NCI-H446 treated with DMSO at 0.1 percent for 48 hours (cell line): ENCODE data around the gene SLC5A10.
"Not testable (repeated sequence)": the region's sequence is repeated elsewhere in the genome, so short reads cannot be mapped to it uniquely, and the experiment has no call there.

ENCODE experiments used
- DNase-seq: peaks from one replicate; lab custom pipeline; 2025; lab: John Stamatoyannopoulos, UW

Gene SLC5A10

DNA sequence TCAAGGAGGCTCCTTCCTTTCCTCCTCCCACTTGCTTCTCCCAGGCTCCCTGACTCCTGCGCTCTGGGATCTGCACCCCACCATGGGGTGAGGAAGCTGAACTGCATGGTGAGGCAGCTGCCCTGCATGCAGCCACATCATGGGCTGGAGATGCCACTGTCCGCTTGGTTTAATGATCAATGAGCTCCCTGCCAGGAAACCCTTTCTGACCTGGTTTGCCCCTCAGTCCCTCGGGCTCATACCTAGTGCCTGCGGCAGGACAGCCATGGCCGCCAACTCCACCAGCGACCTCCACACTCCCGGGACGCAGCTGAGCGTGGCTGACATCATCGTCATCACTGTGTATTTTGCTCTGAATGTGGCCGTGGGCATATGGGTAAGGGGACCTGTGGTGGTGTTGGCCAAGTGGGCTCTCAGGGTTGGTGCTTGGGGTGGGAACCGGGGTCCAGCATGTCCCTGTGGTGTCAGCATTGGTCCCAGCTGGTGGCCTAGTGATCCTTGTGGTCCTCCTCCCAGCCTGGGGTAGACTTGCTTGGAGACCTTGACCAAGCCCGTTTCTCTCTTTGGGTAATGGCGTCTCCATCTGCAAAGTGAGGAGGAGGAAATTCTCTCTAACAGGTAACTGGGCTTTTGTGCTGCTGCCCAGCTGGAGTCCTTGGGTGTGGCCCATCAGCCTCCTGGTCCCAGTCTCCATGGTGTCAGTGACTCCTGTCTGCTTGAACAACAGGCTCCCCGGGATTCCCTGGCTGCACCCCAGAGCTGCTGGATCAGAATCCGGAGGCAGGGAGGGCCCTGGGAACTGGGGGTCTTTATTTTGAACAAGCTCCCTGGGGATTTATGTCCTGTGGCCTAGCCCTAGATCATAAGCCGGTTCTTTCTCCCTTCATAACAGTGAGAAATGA, at the start of gene SLC5A10:
TSS of gene SLC5A10 (plus strand) at position 225 of the 902 bp plus-strand sequence. CDS start at position 266, 41 bp downstream.
- DNase-seq: no peak

DNA sequence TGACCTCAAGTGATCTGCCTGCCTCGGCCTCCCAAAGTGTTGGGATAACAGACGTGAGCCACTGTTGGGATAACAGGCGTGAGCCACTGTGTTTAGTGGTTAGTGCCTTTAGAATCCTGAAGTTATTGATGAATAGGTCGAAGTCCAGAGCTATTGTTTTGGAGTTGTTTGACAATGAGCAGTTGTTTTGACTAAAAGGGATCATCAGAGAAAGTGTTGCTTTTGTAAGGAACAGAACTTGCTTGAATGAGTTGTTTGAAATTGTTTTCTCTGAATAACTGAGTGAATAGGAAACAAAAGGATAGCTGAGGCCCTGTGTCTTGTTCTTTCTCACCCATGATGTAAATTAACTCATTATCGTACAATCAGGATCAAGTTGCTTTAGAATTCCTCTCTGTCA, 47.5 kb upstream of the SLC5A10 start:
- DNase-seq: no peak

DNA sequence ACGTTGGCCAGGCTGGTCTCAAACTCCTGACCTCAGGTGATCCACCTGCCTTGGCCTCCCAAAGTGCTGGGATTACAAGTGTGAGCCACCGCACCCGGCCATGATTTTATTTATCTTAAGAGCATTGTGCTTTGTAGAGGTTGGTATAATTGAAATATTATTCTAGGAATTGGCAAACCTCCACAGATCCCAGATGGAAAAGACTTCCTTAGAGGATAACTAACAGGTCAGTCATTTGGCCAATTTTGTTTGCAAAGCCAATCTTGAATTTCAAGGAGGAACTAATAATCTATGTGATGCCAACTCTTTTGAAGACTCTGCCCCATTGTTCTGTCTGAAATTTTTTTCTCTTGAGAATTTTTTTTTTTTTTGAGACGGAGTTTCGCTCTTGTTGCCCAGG, 46.7 kb upstream of the SLC5A10 start:
- no peak for DNase-seq

DNA sequence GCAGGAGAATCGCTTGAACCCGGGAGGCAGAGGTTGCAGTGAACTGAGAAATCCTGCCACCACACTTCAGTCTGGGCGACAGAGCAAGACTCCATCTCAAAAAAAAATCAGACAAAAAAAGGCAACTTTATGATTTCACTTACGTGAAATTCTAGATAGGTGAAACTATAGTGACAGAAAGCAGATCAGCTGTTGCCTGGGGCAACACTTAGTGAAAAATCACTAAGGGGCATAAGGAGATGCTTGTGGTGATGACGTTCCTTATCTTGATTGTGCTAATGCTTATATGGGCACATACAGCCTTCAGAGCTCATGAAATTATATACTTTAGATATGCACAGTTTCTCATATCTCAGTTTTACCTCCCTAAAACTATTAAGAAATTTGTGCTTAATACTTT, 41.6 kb upstream of the SLC5A10 start:
- DNase-seq: no peak

DNA sequence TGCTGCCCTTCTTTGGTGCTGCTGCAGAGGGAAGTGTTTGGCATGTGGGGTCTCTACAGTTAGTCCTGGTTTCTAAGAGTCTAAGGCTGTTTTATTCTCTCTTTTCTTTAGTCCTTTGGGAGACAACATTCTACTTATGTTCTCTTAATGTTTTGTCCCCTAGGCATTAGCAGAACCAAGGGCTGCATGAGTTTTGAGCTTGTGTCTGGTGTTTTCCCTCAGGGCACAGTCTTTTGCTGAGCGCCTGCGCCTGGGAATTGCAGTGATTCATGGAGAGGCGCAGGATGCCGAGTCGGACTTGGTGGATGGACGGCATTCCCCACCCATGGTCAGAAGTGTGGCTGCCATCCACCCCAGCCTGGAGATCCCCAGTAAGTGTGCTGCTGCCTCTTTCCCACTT, 41.1 kb upstream of the SLC5A10 start:
- DNase-seq: no peak

DNA sequence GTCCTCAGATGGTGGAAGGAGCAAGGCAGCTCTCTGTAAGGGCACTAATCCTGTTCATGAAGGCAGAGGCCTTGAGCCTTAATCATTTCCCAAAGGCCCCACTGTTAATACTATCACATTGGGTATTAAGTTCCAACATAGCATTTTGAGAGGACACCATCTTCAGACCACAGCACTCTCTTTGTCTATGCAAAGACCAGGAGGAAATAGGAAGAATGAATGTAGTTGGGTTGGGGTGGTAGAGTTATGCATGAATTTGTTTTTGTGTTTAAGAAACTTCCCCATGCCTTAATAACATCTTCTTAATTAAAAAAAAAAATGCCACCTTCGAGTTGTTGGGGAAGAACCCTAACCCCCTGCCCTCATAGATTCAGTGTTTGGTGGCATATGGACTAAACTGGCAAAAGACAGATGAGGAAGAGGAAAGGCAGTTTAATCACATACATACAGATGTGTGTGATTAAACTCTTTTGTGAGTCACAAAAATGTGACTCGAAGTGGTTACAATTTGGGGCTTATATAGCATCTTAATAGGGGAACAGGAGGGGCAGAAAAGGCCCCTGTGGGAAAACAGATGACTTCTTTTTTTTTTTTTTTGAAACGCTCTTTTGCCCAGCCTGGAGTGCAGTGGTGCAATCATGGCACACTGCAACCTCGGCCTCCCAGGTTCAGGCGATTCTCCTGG, 35.0 kb upstream of the SLC5A10 start:
- DNase-seq: no peak

DNA sequence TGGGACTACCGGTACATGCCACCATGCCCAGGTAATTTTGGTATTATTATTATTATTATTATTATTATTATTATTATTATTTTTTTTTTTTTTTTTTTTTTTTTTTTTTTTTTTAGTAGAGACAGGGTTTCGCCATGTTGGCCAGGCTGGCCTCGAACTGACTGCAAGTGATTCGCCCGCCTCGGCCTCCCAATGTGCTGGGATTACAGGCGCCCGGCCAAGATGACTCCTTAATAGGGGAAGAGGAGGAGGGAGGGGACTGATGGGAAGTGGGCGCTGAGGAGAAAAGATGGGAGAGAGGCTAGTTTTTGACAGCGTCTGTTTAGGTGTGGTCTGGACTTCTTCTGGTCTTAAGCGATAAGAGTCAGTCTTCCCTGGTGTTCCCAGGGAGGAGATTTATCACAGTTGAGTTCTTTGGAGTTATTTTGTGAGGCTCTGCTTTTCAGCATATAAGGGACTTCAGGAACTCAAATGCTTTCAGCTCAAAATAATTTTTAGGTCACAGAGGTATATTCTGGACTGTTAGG, 34.4 kb upstream of the SLC5A10 start:
- no peak for DNase-seq

DNA sequence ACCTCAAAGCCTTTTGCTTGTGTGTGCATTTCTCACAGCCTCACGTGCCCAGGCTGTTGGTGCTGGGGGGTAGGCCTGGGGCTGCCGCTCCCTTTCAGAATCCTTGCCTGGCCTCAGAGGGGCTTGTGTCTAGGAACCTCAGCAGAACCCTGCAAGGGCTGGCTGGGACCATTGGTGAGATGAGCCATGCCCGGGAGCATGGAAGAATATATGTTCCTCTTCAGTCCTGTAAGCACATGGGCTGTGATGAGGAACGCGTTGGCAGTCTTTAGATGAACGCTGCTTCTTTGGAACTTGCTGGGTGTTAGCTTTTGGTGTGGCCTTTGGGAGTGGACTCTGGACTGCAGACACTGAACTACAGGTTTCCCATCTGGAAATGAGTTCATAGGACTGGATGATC, 32.0 kb upstream of the SLC5A10 start:
- DNase-seq: no peak

DNA sequence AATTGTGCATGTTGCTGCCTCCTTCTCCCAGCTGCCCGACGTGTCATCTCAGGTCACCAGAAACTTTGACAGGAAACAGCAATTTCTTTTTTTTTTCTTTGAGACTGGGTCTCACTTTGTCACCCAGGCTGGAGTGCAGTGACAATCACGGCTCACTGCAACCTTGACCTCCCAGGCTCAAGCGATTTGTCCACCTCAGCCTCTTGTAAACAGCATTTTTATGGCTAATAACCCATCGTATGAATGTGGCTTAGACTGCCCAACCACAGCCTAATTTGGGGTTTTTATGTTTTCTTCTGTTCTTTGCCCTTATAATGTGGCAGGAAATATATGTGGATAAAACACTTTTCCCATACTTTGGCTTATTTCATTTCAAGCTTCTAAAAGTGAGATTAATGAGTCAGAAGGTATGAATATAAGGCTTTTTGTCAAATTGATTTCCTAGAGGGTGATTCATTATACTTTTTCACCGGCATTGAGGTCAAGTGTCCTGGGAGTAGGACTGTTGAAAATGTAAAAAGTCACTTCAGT, 31.0 kb upstream of the SLC5A10 start:
- no peak for DNase-seq

DNA sequence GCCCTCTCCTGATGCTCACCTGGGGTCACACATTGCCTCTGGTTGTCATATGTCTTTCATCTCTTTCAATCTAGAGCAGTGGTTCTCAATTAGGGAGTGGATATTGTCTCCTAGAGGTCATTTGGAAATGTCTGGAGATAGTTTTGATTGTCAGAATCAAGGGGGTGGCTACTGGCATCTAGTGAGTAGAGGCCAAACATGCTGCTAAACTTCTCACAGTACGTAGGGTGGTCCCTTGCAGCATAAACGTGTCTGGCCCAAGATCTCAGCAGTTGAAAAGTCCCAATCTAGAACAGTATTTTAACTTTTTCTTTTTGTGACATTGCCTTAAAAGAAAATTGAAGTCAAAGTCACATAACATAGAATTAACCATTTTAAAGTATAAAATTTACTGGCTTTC, 30.5 kb upstream of the SLC5A10 start:
- no peak for DNase-seq

DNA sequence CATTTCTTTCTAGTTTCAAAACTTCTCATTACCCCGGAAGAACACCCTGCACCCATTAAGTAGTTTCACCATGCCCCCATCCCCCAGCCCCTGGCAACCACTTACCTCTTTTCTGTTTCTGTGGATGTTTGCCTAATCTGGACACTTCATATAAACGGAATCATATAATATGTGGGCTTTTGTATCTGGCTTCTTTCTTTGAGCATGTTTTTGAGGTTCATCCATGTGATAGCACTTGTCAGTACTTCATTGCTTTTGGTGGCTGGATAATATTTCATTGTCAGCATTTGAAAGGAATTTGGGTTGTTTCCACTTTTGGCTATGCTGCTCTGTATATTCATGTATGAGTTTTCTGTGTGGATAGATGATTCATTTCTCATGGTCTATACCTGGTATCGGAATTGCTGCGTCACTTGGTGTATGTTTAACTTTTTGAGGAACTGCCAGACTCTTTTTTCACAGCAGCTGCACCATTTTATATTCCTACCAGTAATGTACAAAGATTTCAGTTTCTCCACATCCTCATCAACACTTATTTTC, 30.0 kb upstream of the SLC5A10 start:
- DNase-seq: no peak

DNA sequence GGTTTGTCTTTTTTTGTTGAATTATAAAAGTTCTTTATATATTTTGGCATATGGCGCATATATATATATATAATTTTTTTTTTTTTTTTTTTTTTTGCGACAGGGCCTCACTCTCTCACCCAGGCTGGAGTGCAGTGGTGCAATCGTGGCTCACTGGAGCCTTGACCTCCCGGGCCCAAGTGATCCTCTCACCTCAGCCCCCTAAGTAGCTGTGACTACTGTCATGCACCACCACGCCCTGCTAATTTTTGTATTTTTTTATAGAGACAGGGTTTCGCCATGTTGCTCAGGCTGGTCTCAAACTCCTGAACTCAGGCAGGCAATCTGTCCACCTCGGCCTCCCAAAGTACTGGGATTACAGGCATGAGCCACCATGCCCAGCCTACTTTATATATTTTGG, 29.4 kb upstream of the SLC5A10 start:
- DNase-seq: not testable (repeated sequence)

DNA sequence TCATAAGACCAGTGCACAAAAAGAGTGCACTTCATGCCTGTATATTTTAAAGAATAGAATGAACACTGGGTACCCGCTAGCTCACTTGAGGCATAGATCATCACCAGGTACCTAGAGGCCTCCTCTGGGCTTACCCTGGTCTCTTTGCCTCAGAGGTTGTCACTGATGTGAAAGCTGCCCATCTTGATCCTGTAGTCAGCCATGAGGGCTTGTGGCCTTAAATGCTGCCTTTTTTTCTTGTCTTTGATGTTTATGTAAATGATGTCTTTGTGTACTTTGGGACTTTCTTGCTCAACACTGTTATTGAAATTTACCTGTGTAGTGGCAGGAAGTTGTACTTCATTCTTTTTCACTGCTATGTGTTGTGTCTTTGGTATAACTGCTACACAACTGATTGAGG, 26.8 kb upstream of the SLC5A10 start:
- DNase-seq: no peak

DNA sequence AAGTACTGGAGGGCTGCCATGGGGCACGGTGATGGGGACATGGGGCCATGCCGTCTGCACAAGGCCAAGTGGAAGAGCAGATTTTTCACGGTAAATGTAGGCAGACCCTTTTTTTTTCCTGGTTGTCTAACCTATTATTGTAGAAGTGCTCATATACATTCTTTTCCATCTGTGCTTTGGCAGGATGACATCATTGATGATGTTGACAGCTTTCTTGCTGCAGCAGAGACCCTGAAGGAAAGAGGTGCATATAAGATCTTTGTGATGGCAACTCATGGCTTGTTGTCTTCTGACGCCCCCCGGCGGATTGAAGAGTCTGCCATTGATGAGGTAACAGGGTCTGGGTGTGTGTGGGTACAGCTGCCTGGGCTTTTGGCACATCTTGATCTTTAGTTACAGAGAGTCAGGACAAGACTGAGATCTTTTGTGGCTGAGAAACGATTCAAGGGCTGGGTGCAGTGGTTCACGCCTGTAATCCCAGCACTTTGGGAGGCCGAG, 23.3 kb upstream of the SLC5A10 start:
- no peak for DNase-seq

DNA sequence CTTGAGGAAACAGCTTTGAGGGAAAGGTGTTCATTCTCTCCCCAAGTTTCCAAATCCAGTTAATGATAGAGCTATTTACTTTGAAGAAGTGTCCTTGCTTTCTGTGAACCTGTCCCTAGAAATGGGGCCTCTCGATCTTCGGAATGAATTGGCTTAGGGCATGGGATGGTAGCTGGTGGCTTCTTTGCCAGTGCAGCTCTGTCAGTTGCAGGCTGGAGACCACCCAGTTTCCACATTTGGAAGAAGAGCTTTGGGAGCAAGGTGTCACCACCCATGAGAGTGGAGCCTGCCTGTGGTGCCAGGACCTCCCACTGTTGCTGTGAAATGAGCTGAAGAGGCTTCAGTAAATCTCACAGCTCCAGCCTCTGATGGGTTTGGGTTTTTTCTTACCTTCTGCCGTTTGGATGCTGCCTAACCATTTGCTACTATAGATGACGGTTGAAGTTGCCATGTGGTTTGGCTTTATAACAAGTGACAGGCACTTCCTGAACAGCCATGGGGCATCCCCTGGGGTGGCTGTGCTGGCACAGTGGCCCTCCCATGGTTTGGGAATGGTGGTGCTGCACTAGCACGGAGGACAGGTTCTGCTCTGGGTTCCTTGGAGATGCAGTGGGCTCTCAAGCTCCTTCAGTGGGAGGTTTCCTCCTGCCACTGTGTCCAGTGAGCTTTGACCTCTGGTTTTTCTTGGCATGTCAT, 19.5 kb upstream of the SLC5A10 start:
- no peak for DNase-seq

DNA sequence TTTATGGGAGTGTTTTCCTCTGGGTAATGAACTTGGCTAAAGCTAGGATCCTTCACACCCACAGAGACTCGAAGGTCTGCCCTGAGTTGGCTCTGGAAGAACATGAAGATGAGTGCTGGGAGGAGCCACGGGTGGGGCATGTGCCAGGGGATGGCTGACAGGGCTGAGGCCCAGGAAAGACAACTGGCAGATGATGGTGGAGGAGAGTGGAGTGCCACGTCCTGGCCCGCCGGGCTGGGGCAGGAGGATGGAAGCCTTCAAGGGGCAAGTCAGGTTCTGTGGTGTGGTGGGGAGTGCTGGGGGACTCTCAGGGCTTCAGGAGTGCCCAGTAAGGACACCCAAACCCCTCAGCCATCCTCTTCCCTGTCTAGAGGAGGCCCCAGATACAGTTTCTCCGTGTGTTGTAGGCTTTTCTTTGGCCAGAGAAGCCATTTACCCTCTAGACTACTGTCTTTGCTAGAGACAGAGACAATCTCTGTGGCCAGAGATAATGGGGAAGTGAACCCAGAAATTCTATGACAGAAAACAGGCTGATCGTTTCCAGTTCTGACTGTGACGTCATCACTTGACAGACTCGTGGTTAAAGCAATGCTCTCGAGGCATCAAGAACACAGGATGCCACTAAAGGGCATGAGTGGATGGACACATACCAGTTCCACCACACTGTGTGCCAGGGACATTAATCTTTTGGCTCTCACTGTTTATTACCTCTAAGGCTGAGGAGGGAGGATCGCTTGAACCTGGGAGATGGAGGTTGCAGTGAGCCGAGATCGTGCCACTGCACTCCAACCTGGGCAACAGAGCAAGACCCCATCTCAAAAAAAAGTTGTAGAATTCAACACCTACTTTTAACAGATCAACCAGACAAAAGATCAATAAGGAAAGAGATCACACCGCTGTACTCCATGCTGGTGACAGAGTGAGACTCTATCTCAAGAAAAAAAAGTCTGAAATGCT, 18.6 kb upstream of the SLC5A10 start:
- peak; percentile 1 for DNase-seq

DNA sequence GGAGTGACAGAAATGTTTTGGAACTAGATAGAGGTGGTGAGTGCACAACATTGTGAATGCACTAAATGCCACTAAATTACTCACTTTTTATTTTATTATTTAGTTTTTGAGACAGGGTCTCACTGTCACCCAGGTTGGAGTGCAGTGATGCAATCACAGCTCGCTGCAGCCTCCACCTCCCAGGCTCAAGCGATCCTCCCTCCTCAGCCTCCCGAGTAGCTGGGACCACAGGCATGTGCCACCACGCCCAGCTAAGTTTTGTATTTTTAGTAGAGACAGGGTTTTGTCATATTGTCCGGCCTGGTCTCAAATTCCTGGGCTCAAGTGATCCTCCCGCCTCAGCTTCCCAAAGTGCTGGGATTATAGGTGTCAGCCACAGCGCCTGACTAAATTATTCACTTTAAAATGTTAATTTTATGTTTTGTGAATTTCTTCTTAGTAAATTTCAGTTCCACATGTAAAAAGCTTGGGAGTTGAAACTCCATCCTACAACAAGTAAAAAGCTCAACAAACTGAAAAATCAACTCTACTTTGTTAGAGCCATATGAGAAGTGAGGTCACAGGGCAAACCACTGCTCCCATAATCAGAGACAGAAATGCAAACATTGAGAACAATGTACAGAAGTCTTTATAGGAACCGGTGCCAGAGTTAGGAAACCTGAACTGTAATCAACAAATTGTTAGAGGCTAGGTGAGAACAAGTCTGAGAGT, 13.8 kb upstream of the SLC5A10 start:
- no peak for DNase-seq

DNA sequence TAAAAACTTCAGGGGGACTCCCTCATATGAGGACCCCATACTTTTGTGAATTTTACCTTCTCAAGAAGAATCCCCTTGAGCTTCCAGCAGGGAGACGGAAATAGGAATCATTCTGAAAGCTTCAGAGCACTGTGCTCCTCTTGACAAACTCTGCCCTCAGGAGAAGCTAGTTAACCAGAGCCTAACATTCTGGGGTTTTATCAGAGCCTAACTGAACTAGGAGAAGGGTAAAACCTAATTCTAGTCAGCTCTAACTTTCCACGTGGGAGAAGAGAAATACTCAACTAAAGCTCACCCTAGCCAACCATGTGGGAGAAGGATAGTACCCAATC, 13.3 kb upstream of the SLC5A10 start:
- no peak for DNase-seq

DNA sequence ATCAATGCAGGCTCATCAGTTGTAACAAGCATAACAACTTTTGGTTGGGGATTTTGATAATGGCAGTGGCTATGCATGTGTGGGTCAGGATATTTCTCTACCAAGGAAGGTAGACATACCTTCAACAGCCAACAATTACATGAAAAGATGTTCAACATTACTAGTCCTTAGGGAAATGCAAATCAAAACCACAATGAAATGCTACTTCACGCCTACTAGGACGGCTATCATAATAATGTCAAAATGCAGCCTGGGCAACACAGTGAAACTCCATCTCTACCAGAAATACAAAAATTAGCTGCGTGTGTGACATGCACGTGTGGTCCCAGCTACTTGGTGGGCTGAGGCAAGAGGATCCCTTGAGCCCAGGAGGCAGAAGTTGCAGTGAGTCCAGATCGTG, 7.3 kb upstream of the SLC5A10 start:
- DNase-seq: no peak

DNA sequence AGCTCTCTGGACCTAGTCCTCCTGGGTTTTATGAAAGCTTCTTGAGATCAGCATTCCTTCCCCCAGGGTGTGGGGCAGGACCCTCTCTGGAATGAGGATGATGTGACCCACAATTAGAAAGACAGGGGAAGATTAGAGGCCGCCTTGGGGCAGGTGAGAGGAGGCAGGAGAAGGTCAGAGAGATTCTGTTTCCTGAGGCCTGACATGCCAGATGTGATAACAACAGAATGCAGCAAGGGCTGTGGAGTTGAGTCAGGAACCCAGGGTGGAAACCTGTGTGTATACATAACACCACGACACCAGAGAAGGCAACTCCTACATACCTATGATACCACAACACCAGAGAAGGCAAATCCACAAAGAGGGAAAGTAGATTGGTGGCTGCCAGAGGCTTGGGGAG, 5.4 kb upstream of the SLC5A10 start:
- DNase-seq: no peak
